SK-N-SH treated with all-trans-retinoic acid at 6 μM for 48 hours (cell line): ENCODE results near the gene ETS1.

Experiments
- ATAC-seq: fragments of 200-7000 bp; cut with Tn5 transposase; 3 replicates; pipeline ENCODE4 v1.9.1; 2020; ENCODE audit warnings: mild to moderate bottlenecking, moderate library complexity
- ARNTL ChIP-seq: fragments of 450-650 bp; formaldehyde crosslinking; IDR thresholded peaks from 2 replicates; pipeline ENCODE4 v1.5.0; 2020; ENCODE audit warnings: low read depth, mild to moderate bottlenecking, moderate library complexity, borderline replicate concordance
- BACH2 ChIP-seq: fragments of 250-450 bp; sonication (Bioruptor Pico); IDR thresholded peaks from 2 replicates; pipeline ENCODE4 v1.9.0; 2021; ENCODE audit warnings: mild to moderate bottlenecking, borderline replicate concordance
- CSDC2 ChIP-seq: fragments of 250-450 bp; sonication (Bioruptor Pico); IDR thresholded peaks from 2 replicates; pipeline ENCODE4 v1.5.0; 2020; ENCODE audit warnings: mild to moderate bottlenecking, moderate library complexity
- ESRRG ChIP-seq: fragments of 250-450 bp; sonication (Bioruptor Pico); IDR thresholded peaks from 2 replicates; pipeline ENCODE4 v1.6.1; 2021; ENCODE audit warnings: mild to moderate bottlenecking
- GLIS3 ChIP-seq: fragments of 250-450 bp; sonication (Bioruptor Pico); IDR thresholded peaks from 2 replicates; pipeline ENCODE4 v1.5.0; 2020; ENCODE audit warnings: mild to moderate bottlenecking, moderate library complexity
- ISL1 ChIP-seq: fragments of 250-450 bp; sonication (Bioruptor Pico); IDR thresholded peaks from 2 replicates; pipeline ENCODE4 v2.1.2; 2022; ENCODE audit warnings: mild to moderate bottlenecking, moderate library complexity
- OSR1 ChIP-seq: fragments of 250-450 bp; sonication (Bioruptor Pico); IDR thresholded peaks from 2 replicates; pipeline ENCODE4 v1.8.0; 2022; ENCODE audit warnings: moderate library complexity, mild to moderate bottlenecking, inconsistent platforms
- PATZ1 ChIP-seq: fragments of 250-450 bp; sonication (Bioruptor Pico); IDR thresholded peaks from 2 replicates; pipeline ENCODE4 v1.8.0; 2020; ENCODE audit warnings: mild to moderate bottlenecking, moderate library complexity, borderline replicate concordance
- PPARA ChIP-seq: fragments of 250-450 bp; sonication (Bioruptor Pico); IDR thresholded peaks from 2 replicates; pipeline ENCODE4 v1.5.0; 2020; ENCODE audit warnings: mild to moderate bottlenecking, borderline replicate concordance
- RARB ChIP-seq: fragments of 250-450 bp; sonication (Bioruptor Pico); IDR thresholded peaks from 2 replicates; pipeline ENCODE4 v1.8.0; 2021; ENCODE audit warnings: mild to moderate bottlenecking, moderate library complexity
- SNAI2 ChIP-seq: fragments of 250-450 bp; sonication (Bioruptor Pico); IDR thresholded peaks from 2 replicates; pipeline ENCODE4 v1.5.0; 2020; ENCODE audit warnings: mild to moderate bottlenecking, moderate library complexity
- TCF4 ChIP-seq: fragments of 250-450 bp; sonication (Bioruptor Pico); IDR thresholded peaks from 2 replicates; pipeline ENCODE4 v1.8.0; 2021; ENCODE audit warnings: mild to moderate bottlenecking, moderate library complexity, borderline replicate concordance
- TOX ChIP-seq: fragments of 250-450 bp; sonication (Bioruptor Pico); IDR thresholded peaks from 2 replicates; pipeline ENCODE4 v1.8.0; 2021; ENCODE audit warnings: mild to moderate bottlenecking, moderate library complexity, borderline replicate concordance
- ZC3H10 ChIP-seq: fragments of 250-450 bp; sonication (Bioruptor Pico); IDR thresholded peaks from 2 replicates; pipeline ENCODE4 v1.5.1; 2021; ENCODE audit warnings: mild to moderate bottlenecking, moderate library complexity
- ZFP3 ChIP-seq: fragments of 250-450 bp; sonication (Bioruptor Pico); IDR thresholded peaks from 2 replicates; pipeline ENCODE4 v1.5.0; 2020; ENCODE audit warnings: mild to moderate bottlenecking, moderate library complexity
- ZFP30 ChIP-seq: fragments of 450-650 bp; formaldehyde crosslinking; IDR thresholded peaks from 2 replicates; pipeline ENCODE4 v1.5.0; 2022; ENCODE audit warnings: mild to moderate bottlenecking, moderate library complexity
- ZNF565 ChIP-seq: fragments of 450-650 bp; formaldehyde crosslinking; conservative IDR thresholded peaks from 2 replicates; pipeline ENCODE4 v1.5.0; 2020; ENCODE audit warnings: low read depth, mild to moderate bottlenecking, moderate library complexity
- ZNF70 ChIP-seq: fragments of 450-650 bp; formaldehyde crosslinking; IDR thresholded peaks from 2 replicates; pipeline ENCODE4 v1.5.0; 2020; ENCODE audit warnings: mild to moderate bottlenecking, moderate library complexity
- ZNF8 ChIP-seq: fragments of 450-650 bp; formaldehyde crosslinking; IDR thresholded peaks from 2 replicates; pipeline ENCODE4 v1.5.0; 2020; ENCODE audit warnings: mild to moderate bottlenecking, moderate library complexity
- TF ChIP-seq, protein P1 (sequence below): fragments of 250-450 bp; sonication (Bioruptor Pico); IDR thresholded peaks from 2 replicates; pipeline ENCODE4 v1.8.0; 2021; ENCODE audit warnings: low read depth, mild to moderate bottlenecking, moderate library complexity, borderline replicate concordance
- TF ChIP-seq, protein P2 (sequence below): fragments of 250-450 bp; sonication (Bioruptor Pico); IDR thresholded peaks from 2 replicates; pipeline ENCODE4 v1.5.0; 2020; ENCODE audit warnings: mild to moderate bottlenecking, moderate library complexity

The ETS1 gene

GRCh38 chr11:128491195-128491936 is 96.0 kb downstream of the ETS1 start:
- ATAC-seq = no peak
- TF ChIP-seq, protein P1, sequence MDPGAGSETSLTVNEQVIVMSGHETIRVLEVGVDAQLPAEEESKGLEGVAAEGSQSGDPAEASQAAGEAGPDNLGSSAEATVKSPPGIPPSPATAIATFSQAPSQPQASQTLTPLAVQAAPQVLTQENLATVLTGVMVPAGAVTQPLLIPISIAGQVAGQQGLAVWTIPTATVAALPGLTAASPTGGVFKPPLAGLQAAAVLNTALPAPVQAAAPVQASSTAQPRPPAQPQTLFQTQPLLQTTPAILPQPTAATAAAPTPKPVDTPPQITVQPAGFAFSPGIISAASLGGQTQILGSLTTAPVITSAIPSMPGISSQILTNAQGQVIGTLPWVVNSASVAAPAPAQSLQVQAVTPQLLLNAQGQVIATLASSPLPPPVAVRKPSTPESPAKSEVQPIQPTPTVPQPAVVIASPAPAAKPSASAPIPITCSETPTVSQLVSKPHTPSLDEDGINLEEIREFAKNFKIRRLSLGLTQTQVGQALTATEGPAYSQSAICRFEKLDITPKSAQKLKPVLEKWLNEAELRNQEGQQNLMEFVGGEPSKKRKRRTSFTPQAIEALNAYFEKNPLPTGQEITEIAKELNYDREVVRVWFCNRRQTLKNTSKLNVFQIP (CRISPR knock-in tag) = no peak
- TF ChIP-seq BACH2 (CRISPR knock-in tag) (no peak), ZNF565 (no peak), CSDC2 (no peak), PPARA (CRISPR knock-in tag) (no peak)
- TF ChIP-seq, protein P2, sequence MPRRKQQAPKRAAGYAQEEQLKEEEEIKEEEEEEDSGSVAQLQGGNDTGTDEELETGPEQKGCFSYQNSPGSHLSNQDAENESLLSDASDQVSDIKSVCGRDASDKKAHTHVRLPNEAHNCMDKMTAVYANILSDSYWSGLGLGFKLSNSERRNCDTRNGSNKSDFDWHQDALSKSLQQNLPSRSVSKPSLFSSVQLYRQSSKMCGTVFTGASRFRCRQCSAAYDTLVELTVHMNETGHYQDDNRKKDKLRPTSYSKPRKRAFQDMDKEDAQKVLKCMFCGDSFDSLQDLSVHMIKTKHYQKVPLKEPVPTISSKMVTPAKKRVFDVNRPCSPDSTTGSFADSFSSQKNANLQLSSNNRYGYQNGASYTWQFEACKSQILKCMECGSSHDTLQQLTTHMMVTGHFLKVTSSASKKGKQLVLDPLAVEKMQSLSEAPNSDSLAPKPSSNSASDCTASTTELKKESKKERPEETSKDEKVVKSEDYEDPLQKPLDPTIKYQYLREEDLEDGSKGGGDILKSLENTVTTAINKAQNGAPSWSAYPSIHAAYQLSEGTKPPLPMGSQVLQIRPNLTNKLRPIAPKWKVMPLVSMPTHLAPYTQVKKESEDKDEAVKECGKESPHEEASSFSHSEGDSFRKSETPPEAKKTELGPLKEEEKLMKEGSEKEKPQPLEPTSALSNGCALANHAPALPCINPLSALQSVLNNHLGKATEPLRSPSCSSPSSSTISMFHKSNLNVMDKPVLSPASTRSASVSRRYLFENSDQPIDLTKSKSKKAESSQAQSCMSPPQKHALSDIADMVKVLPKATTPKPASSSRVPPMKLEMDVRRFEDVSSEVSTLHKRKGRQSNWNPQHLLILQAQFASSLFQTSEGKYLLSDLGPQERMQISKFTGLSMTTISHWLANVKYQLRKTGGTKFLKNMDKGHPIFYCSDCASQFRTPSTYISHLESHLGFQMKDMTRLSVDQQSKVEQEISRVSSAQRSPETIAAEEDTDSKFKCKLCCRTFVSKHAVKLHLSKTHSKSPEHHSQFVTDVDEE = no peak

- TF ChIP-seq ZNF8 (no peak), ZFP30 (no peak), RARB (CRISPR knock-in tag) (no peak), ARNTL (CRISPR knock-in tag) (no peak), BACH2 (CRISPR knock-in tag) (no peak), ESRRG (CRISPR knock-in tag) (no peak)
- ATAC-seq = no peak
These were observed 97.3 kb downstream of the ETS1 start for GRCh38 chr11:128490092-128490491.

DNA sequence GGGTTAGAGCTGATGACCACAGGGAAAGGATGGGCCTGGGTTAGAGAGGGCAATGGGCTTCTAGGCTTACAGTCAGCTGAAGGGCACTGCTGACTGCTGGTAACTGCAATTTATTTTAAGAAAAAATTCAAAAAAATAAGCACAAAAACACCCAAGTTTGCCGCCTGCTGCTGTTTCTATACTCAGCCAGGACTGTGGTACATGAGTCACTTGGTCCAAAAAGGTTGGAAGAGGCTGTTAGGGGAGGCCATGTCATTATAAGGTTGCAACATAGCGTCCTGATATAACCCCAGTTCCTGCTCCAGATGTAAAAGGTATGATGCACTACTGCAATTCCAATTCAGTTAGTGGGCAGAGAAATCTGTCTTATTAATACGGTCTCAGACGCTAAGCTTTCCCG is 98.9 kb downstream of the ETS1 start:
- no peak; the same call in 2 of the 3 replicates for ATAC-seq
- no peak for TF ChIP-seq ISL1
- TF ChIP-seq ARNTL (CRISPR knock-in tag) = no peak
- TF ChIP-seq ESRRG (CRISPR knock-in tag) = no peak
- no peak for TF ChIP-seq ZNF565
- TF ChIP-seq ZFP3 (CRISPR knock-in tag) = no peak
- no peak for TF ChIP-seq ZNF70 (CRISPR knock-in tag)
- TF ChIP-seq, protein P1 (CRISPR knock-in tag) = no peak
- TF ChIP-seq BACH2 (CRISPR knock-in tag) = no peak
- TF ChIP-seq TOX (CRISPR knock-in tag) = no peak
- TF ChIP-seq ZC3H10 (CRISPR knock-in tag) = no peak
- TF ChIP-seq SNAI2 (CRISPR knock-in tag) = no peak

DNA sequence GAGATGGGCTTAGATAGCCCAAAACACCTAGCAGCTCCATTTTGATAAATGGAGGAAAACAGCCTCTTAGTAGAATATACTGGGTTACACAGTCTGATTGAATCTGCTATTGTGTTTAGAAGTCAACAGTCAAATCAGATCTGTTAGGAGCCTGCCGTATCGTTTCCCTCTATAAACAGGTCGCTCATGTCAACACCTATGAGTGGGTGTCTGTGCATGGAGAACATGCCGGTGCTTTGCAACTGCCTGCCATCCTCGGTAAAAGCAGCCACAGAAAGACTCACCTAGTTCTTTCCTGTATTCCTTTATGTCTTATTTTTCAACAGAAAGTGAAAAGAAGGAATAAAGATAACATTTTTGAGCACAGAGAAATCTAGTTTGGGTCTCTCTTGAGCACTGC is 99.4 kb downstream of the ETS1 start:
- no peak for ATAC-seq
- TF ChIP-seq ZC3H10 (CRISPR knock-in tag) (no peak), BACH2 (CRISPR knock-in tag) (no peak), ZFP3 (CRISPR knock-in tag) (no peak), PATZ1 (CRISPR knock-in tag) (no peak), TCF4 (CRISPR knock-in tag) (no peak), RARB (CRISPR knock-in tag) (no peak), GLIS3 (CRISPR knock-in tag) (no peak), CSDC2 (no peak), TOX (CRISPR knock-in tag) (no peak), OSR1 (CRISPR knock-in tag) (no peak), ZNF8 (no peak), ISL1 (no peak)
- TF ChIP-seq, protein P1 (CRISPR knock-in tag) = no peak
- TF ChIP-seq, protein P2 = no peak
